ENCODE measurements around the gene SLC16A6. TPM values are rescaled to one million over a fixed set of nuclear protein-coding genes. Genes with fewer than 3 reads are reported as not detected.
"Not testable (repeated sequence)": the region's sequence is repeated elsewhere in the genome, so short reads cannot be mapped to it uniquely, and the experiment has no call there.

SLC16A6 gene
- total RNA-seq, 1 experiment from 2014 or later: 4.8 TPM

GRCh38 chr17:68221786-68222185, 69.1 kb downstream of the SLC16A6 start:
- H3K27ac ChIP-seq (ENCODE audit: low read depth, low read length): no peak overlapping the region
- DNase-seq (ENCODE audit: low read depth, low spot score): no peak
- no peaks in the 10 kb centered on the region for H3K9me2 ChIP-seq (ENCODE audit: insufficient read depth)
- no TSS peak for BruUV-seq (replicated peaks)
- ATAC-seq: no peak
- no peak overlapping the region for H2AFZ ChIP-seq (ENCODE audit: low read depth, low read length, poor library complexity, severe bottlenecking)
- no peaks in the 10 kb centered on the region for H3K79me2 ChIP-seq (ENCODE audit: insufficient read depth, low read length)
- ChIA-PET POLR2A (no interaction called here), CTCF (no interaction called here), RAD21 (ENCODE audit: low non-redundant PET in 1 of 2, low total read pairs in 2 of 2, uncharacterized antibody in 2 of 2, unreplicated experiment in 2 of 2) (no interaction called here)
- TF ChIP-seq ELF1 (IDR thresholded peaks at IDR 0.05; ENCODE audit: borderline replicate concordance, low read depth): no peak
- TF ChIP-seq EZH2phosphoT487 (IDR thresholded peaks at IDR 0.05; ENCODE audit: borderline replicate concordance): no peak
- TF ChIP-seq ATF3 (IDR thresholded peaks at IDR 0.05): no peak
- no peak for TF ChIP-seq SIN3A (IDR thresholded peaks at IDR 0.05; ENCODE audit: low read depth)
- no peak for TF ChIP-seq POLR2AphosphoS5 (IDR thresholded peaks at IDR 0.05; ENCODE audit: low read depth, low read length)
- TF ChIP-seq MAX (IDR thresholded peaks at IDR 0.05): no peak
- TF ChIP-seq CEBPB (IDR thresholded peaks at IDR 0.05; ENCODE audit: low read depth): no peak
- no peak for TF ChIP-seq TCF7L2 (IDR thresholded peaks at IDR 0.05; ENCODE audit: borderline replicate concordance, extremely low read depth, insufficient read depth, insufficient read length)
- no peak for TF ChIP-seq CTCF (IDR thresholded peaks at IDR 0.05 in 2 of 3, conservative IDR thresholded peaks at IDR 0.05 in 1 of 3; ENCODE audit: borderline replicate concordance in 1 of 3, insufficient read depth in 1 of 3, low read depth in 2 of 3, low read length in 2 of 3)
- TF ChIP-seq JUND (IDR thresholded peaks at IDR 0.05): no peak
- TF ChIP-seq CBX3 (IDR thresholded peaks at IDR 0.05; ENCODE audit: low read depth): no peak
- H3K4me3 ChIP-seq (replicated peaks in 1 of 2; ENCODE audit: low read depth in 1 of 2, low read length in 2 of 2): no peak overlapping the region
- H3K4me1 ChIP-seq (ENCODE audit: control insufficient read depth in 1 of 2, insufficient read depth in 2 of 2, low read length in 2 of 2): no peaks in the 10 kb centered on the region
- no peaks in the 10 kb centered on the region for H3K27me3 ChIP-seq (ENCODE audit: insufficient read depth, low read length)
- H3K9ac ChIP-seq (ENCODE audit: low read length): no peak overlapping the region
- intact Hi-C loops (cut with micrococcal nuclease): no loop called here
- H3K9me3 ChIP-seq (ENCODE audit: control insufficient read depth in 1 of 2, insufficient read depth in 1 of 2, low read depth in 1 of 2, low read length in 2 of 2): no peaks in the 10 kb centered on the region
- no peak overlapping the region for H3K4me2 ChIP-seq (ENCODE audit: low read length)
- H4K20me1 ChIP-seq (ENCODE audit: insufficient read depth): no peaks in the 10 kb centered on the region
- H3K36me3 ChIP-seq (ENCODE audit: control insufficient read depth in 1 of 2, insufficient read depth in 2 of 2, low read length in 2 of 2): no peaks in the 10 kb centered on the region

- RAD21 ChIA-PET (ENCODE audit: low non-redundant PET in 1 of 2, low total read pairs in 2 of 2, uncharacterized antibody in 2 of 2, unreplicated experiment in 2 of 2); CTCF ChIA-PET; POLR2A ChIA-PET: not testable (repeated sequence)
Observed at GRCh38 chr17:68220786-68221185, 70.1 kb downstream of the SLC16A6 start.

GRCh38 chr17:68220186-68220585, 70.7 kb downstream of the SLC16A6 start:
- RAD21 ChIA-PET (ENCODE audit: low non-redundant PET in 1 of 2, low total read pairs in 2 of 2, uncharacterized antibody in 2 of 2, unreplicated experiment in 2 of 2); ATAC-seq; H3K79me2 ChIP-seq (ENCODE audit: insufficient read depth, low read length); H3K4me3 ChIP-seq (replicated peaks in 1 of 2; ENCODE audit: low read depth in 1 of 2, low read length in 2 of 2); BruUV-seq (replicated peaks); H3K9me3 ChIP-seq (ENCODE audit: control insufficient read depth in 1 of 2, insufficient read depth in 1 of 2, low read depth in 1 of 2, low read length in 2 of 2); H3K9me2 ChIP-seq (ENCODE audit: insufficient read depth); intact Hi-C loops (cut with micrococcal nuclease); H3K27me3 ChIP-seq (ENCODE audit: insufficient read depth, low read length); H3K36me3 ChIP-seq (ENCODE audit: control insufficient read depth in 1 of 2, insufficient read depth in 2 of 2, low read length in 2 of 2); H2AFZ ChIP-seq (ENCODE audit: low read depth, low read length, poor library complexity, severe bottlenecking); DNase-seq (ENCODE audit: low read depth, low spot score); CTCF ChIA-PET; H3K27ac ChIP-seq (ENCODE audit: low read depth, low read length); H3K4me2 ChIP-seq (ENCODE audit: low read length); H3K4me1 ChIP-seq (ENCODE audit: control insufficient read depth in 1 of 2, insufficient read depth in 2 of 2, low read length in 2 of 2); H4K20me1 ChIP-seq (ENCODE audit: insufficient read depth); POLR2A ChIA-PET; H3K9ac ChIP-seq (ENCODE audit: low read length): not testable (repeated sequence)

More at GRCh38 chr17:68220786-68221185, 70.1 kb downstream of the SLC16A6 start:
- H3K4me3 ChIP-seq (replicated peaks in 1 of 2; ENCODE audit: low read depth in 1 of 2, low read length in 2 of 2); H3K9me2 ChIP-seq (ENCODE audit: insufficient read depth); H4K20me1 ChIP-seq (ENCODE audit: insufficient read depth); BruUV-seq (replicated peaks); H2AFZ ChIP-seq (ENCODE audit: low read depth, low read length, poor library complexity, severe bottlenecking); H3K4me2 ChIP-seq (ENCODE audit: low read length); H3K79me2 ChIP-seq (ENCODE audit: insufficient read depth, low read length); H3K36me3 ChIP-seq (ENCODE audit: control insufficient read depth in 1 of 2, insufficient read depth in 2 of 2, low read length in 2 of 2); H3K27ac ChIP-seq (ENCODE audit: low read depth, low read length); H3K9me3 ChIP-seq (ENCODE audit: control insufficient read depth in 1 of 2, insufficient read depth in 1 of 2, low read depth in 1 of 2, low read length in 2 of 2); DNase-seq (ENCODE audit: low read depth, low spot score); H3K27me3 ChIP-seq (ENCODE audit: insufficient read depth, low read length); ATAC-seq; H3K4me1 ChIP-seq (ENCODE audit: control insufficient read depth in 1 of 2, insufficient read depth in 2 of 2, low read length in 2 of 2); H3K9ac ChIP-seq (ENCODE audit: low read length); intact Hi-C loops (cut with micrococcal nuclease): not testable (repeated sequence)
